ENCODE results near the gene SURF6.
A peak's percentile ranks its signal among the peaks of the same experiment; 100 is the strongest.
"Not testable (repeated sequence)": the region's sequence is repeated elsewhere in the genome, so short reads cannot be mapped to it uniquely, and the experiment has no call there.

The SURF6 gene

GRCh38 chr9:133329306-133330156 lies 6.5 kb downstream of the SURF6 start:
- DNase-seq, result peak in 5 of 51 donors; percentile 7 to 28 (median 11)

DNA sequence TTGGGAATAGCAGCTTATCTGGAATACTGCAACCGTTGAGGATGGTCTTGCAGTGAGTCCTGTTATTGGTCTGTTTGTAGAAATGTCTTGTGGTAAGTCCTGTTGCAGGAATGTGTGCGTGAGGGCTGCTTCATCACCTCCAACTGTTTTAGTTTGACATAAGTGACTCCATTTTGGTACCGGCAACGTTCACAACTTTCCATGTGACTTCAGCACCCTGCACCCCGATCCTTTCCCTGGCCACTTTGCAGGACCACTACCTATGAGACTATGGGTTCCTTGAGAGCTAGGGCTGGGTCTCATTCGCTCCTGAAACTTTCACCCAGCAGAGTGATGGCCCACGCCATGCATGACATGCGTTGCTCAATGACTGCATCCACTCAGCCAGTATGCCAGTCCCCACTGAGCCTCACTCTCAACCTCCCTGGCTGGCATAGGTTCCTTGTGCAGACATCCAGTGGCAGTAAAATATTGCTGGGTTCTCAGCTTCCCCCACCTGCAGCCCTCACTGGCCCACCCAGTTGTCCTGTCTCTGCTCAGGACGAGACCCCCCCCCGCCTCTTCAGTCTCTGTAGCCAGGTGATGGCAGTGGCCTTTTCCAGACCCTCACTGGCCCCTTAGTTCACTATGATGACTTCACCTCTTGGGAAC lies 8.0 kb downstream of the SURF6 start:
- DNase-seq, result no peak

DNA sequence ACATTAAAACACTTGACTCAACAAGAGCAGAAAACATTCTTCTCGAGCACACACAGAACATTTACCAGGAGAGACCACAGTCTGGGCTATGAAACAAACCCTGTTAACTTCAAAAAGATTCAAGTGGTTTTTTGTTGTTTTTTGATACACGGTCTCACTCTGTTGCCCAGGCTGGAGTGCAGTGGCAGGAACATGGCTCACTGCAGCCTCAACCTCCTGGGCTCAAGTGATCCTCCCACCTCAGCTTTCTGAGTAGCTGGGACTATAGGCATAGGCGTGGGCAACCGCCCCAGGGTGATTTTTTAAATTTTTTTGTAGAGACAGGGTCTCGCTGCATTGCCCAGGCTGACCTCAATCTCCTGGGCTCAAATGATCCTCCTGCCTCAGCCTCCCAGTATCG lies 9.0 kb downstream of the SURF6 start:
- DNase-seq, result not testable (repeated sequence)

GRCh38 chr9:133323991-133324703 lies 11.8 kb downstream of the SURF6 start:
- DNase-seq, result no peak

DNA sequence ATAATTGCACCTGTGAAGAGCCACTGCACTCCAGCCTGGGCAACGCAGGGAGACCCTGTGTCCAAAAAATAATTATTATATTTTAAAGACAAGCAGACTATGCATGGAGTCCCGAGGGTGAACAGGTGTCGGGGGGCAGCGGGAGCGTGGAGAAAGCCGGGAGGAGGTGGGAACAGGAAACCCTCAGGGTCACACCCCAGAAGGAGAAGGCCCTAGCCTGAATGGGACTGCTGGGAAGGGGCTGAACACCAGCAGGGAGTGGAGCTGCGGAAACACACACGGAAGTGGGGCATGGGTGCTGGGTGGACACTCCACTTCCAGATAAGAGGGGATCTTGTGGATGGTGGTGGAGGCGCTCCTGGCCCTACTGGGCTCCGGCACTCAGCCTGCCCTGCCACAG lies 12.8 kb downstream of the SURF6 start:
- DNase-seq, result no peak

DNA sequence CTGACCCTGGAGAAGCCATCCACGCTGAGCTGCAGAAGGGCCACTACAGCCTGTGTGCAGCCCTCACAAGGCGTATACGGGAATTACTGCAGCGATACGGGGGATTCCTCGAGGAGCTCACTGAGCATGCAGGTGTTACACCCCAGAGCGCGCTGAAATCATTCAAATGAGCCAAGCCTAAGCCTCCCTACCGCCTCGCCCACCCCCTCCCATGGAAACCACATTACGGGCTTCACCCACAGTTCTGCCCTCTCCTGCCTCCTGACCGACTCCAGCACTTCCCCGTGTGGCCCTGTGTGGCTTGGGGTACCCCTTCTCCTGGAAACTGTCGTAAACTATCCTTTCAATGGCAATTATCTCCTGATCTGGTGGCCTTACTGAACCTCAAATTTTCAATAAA lies 13.3 kb downstream of the SURF6 start:
- no peak for DNase-seq

GRCh38 chr9:133321411-133321935 lies 14.5 kb downstream of the SURF6 start:
- DNase-seq, result no peak

- no peak for DNase-seq
Observed at GRCh38 chr9:133320421-133320881, 15.5 kb downstream of the SURF6 start.

DNA sequence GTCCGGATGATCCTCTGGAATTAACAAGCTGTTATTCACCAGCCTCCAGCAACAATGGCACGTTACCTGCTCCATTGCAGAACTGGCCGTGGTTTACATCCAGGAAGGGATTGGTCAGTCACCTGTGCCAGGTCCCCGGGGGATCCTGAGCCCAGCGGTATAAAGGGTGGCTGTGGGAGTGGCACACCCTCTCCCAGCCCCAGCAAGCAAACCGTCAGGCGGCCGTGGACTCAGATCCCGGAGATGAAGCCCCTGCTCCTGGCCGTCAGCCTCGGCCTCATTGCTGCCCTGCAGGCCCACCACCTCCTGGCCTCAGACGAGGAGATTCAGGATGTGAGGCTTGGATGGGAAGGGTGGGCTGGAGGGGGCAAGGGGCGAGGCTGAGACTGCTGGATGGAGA lies 18.4 kb downstream of the SURF6 start:
- not testable (repeated sequence) for DNase-seq

- DNase-seq, result no peak
Observed at GRCh38 chr9:133315997-133316396, 20.0 kb downstream of the SURF6 start.

GRCh38 chr9:133309608-133310007 lies 26.4 kb downstream of the SURF6 start:
- no peak for DNase-seq

- DNase-seq, result no peak
Observed at GRCh38 chr9:133307301-133307700, 28.7 kb downstream of the SURF6 start.

DNA sequence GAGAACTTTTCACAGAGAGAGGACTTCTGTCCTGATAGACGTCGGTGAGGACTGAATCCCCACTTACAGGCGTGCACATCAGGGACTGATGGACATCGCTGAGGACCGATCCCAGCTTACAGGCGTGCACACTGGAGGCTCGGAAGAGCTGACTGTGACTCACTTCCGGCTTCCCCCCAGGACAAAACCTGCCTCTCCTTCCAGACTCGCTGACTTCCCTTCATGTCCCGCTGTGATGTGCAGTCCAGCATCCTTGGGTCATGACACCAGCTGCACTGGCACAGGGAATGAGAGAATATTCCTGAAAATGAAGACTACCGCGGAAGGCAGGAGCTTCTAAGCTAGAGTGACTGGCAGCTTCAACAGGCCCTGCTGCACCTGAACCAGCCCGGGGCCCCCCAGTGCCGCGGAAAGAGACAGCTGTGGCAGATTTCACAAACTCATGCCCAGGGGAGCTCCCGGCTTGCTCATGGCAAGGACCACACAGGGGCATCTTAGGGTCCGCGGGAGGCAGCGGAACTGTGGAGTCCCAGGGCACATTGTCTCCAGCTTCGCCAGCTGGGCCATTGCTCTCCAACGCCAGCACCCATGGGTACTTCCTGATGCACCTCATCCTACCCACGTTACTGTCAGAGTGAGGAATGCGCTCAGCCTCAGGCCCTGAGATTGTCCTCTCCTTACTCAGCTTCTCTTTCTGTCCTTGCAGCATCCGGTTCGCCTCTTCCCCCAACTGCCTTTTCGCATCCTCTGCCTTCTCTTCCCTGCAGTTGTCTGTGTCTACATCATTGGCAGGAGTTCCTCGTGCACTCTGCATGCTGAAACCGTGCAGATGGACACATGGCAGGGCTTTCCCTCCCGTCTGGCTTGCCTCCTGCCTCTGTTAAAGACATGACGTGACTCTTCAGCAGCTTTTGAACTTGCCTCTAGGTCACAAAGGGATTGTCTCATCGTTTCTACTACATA lies 29.5 kb downstream of the SURF6 start:
- DNase-seq, result no peak

DNA sequence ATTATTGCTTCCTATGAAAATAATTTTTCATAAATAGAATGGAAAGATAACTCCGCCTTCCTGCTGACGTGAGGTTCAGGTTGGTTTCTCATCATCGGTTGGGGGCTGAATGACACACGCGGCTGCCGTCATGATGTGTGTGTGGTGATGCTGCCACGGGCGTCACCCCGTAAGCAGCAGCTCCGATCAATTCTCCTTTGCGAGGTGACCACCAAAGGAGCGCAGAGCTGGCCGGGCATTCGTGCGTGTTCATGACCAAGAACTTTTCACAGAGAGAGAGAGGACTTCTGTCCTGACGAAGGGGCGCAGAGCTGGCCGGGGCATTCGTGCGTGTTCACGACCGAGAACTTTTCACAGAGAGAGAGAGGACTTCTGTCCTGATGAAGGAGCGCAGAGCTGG lies 30.3 kb downstream of the SURF6 start:
- no peak for DNase-seq

DNA sequence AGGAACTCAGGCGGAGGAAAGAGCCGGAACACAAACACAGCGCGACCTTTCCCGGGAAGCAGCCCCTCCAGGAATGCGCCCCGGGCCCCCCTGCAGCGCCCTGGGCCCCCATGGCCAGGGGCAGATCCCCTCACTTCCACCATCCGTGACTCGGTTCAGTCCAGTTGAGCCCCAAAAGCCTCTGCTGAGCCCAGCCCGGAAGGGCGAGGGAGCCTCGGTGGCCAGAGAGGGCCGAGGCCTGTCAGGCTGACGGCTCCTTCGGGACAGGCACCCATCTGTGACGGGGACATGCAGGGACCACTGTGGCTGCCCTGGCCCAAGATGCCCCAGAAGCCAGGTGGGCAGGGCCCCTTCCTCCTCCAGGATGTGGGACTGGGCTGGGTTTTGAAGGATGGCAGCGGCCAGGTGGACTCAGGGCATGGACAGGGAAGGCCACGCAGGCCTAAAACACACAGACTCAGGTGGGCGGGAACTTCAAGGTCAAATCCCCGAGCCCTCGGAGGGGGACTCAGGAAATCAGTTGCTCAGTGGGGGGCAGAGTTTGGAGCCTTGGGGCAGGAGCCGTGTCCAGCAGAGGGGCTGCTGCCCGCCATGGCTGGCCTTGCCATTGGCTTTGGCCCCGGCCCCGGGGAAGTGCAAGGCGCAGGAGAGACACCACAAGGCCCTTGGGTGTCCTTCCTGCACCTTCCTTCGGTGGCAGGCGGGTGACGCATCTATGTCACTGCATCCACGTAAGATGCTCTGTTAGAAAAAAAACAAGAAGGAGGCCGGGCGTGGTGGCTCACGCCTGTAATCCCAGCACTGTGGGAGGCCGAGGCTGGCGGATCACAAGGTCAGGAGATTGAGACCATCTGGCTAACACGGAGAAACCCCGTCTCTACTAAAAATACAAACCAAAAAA lies 31.3 kb downstream of the SURF6 start:
- no peak for DNase-seq

- no peak for DNase-seq
Observed at GRCh38 chr9:133304158-133304470, 31.9 kb downstream of the SURF6 start.

DNA sequence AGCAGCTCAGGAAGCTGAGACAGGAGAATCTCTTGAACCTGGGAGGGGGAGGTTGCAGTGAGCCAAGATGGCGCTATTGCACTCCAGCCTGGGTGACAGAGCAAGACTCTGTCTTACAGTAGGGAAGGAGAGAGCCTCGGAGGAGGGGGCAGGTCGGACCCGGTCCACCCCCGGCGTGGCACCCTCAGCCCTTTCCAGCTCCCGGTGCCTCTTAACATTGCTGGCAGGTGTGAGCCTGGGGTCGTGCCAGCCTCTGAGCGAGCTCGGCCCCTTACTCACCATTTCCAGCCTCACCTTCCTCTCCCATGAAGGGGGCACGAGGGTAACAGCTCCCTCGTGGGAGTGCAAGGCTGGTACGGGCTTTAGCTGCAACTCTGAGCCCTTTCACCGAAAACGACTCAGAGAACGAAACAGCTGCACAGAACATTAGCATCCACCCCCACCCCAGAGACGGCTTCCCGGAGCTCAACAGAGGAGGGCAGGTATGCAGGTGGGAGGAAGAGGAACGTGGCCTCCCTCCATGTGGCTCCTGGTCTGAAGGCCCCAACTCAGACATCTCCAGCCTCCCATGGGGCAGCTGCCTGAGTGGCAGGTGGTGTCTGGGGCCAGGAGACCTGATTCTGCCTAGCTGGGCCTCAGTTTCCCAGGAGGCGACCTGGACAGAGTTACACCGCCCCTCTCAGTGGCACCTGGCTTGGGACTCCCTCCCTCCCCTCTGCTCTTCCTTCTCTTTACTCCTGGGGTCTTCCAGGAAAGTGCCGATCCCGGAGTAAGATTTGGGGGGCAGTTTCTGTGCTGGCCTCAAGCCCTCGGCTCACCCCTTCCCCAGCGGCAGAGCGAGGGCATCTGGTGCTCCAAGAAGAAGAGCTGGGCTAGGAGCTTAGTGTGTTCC lies 32.5 kb downstream of the SURF6 start:
- no peak for DNase-seq
